Measurements from ENCODE around the gene AVL9.

DNA sequence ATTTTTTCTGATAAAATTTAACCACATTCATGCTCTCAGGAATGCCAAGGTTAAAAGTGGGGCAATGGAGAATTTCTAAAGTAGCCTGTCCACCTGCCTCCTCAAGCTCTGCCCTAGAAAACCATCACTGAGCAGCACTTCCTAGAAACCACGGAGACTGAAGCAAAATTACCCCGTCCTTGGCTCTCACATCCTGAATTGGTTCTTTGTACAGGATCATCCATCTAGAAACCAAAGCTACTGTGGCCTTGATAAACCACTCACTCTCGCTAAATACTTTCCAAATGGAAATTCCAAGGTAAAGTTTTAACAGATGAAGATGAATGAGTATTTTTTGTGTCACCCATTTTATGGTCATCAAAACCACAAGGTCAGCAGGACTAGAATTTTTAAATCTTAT lies 96.6 kb downstream of the AVL9 start:
- TF ChIP-seq, protein P1, sequence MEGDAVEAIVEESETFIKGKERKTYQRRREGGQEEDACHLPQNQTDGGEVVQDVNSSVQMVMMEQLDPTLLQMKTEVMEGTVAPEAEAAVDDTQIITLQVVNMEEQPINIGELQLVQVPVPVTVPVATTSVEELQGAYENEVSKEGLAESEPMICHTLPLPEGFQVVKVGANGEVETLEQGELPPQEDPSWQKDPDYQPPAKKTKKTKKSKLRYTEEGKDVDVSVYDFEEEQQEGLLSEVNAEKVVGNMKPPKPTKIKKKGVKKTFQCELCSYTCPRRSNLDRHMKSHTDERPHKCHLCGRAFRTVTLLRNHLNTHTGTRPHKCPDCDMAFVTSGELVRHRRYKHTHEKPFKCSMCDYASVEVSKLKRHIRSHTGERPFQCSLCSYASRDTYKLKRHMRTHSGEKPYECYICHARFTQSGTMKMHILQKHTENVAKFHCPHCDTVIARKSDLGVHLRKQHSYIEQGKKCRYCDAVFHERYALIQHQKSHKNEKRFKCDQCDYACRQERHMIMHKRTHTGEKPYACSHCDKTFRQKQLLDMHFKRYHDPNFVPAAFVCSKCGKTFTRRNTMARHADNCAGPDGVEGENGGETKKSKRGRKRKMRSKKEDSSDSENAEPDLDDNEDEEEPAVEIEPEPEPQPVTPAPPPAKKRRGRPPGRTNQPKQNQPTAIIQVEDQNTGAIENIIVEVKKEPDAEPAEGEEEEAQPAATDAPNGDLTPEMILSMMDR (IDR thresholded peaks at IDR 0.05), result no peak
- no peak for TF ChIP-seq POLR2A (IDR thresholded peaks at IDR 0.05)
